Hypothalamus (tissue), 51 donors: ENCODE results near the gene FERMT3.

Experiments
- DNase-seq, 51 donors: peaks; one replicate each; lab custom pipeline; 2025; lab: John Stamatoyannopoulos, UW

FERMT3 gene

DNA sequence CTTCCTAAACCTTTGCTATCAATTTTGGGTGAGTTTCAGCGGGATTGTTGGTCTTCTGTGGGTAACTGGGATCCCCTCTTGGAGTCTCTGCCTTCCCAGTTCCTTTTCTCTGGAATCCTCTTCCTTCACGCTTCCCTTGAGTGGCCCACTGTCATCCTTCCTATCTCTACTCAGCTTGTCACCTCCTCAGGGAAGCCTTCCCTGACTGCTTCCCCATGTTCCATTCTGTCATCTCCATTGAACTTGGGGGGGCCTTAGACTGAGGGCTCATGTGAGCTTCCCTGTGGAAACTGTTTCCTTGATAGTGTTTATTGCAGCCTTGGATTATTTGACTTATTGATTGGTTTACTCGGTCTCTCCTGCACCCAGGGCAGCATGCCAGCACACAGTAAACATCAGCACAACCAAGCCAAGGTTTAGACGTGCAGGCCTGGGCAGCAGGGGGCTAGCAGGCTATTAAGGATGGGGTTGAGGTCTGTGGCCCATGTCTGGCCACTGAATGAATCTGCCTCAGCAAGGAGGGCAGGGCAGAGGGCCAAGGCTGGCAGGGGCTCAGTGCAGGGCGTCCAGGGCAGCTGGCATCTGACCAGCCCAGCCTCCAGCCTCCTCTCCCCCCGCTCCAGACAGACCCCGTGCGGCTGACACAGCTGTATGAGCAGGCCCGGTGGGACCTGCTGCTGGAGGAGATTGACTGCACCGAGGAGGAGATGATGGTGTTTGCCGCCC is 12.3 kb downstream of the FERMT3 start:
- DNase-seq = no peak

GRCh38 chr11:64219354-64219684 is 12.8 kb downstream of the FERMT3 start:
- no peak for DNase-seq

DNA sequence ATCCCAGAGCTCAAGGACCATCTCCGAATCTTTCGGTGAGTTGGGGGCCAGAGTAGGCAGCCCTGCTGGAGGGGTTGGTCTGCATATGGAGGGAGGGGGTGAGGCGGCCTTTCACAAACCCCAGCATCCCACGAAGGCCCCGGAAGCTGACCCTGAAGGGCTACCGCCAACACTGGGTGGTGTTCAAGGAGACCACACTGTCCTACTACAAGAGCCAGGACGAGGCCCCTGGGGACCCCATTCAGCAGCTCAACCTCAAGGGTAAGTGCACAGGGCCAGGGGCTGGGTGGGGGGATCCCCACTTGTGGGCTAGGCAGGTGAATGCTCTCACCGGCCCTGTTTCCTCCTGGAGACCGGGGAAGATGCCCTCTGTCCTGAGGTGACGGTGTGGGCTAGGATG is 13.2 kb downstream of the FERMT3 start:
- no peak for DNase-seq

GRCh38 chr11:64220271-64220670 is 13.8 kb downstream of the FERMT3 start:
- no peak for DNase-seq

DNA sequence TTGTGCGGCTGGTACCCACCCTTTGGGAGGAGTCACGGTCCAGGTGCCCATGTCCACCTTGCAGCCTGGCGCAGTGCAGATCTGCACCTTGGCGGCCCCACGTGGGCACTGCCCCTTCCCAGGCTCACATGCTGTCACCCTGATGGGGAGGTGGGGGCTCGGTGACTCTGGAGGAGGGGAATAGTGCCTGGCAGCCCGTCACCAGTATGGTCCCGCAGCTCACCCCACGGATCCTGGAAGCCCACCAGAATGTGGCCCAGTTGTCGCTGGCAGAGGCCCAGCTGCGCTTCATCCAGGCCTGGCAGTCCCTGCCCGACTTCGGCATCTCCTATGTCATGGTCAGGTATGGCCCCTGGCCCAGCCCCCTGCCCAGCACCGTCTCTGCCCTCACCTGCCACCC is 14.3 kb downstream of the FERMT3 start:
- no peak for DNase-seq

- no peak for DNase-seq
Observed at GRCh38 chr11:64222651-64223000, 16.1 kb downstream of the FERMT3 start.

DNA sequence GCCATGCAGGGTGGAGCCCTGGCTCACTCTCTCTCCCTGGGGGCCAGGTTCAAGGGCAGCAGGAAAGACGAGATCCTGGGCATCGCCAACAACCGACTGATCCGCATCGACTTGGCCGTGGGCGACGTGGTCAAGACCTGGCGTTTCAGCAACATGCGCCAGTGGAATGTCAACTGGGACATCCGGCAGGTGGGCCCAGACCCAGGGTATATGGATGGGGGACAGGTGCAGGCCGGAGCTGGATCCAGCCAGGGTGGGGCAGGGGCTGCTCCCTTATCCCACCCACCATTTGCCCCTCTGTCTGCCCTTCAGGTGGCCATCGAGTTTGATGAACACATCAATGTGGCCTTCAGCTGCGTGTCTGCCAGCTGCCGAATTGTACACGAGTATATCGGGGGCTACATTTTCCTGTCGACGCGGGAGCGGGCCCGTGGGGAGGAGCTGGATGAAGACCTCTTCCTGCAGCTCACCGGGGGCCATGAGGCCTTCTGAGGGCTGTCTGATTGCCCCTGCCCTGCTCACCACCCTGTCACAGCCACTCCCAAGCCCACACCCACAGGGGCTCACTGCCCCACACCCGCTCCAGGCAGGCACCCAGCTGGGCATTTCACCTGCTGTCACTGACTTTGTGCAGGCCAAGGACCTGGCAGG is 16.6 kb downstream of the FERMT3 start:
- DNase-seq = no peak

- DNase-seq = no peak
Observed at GRCh38 chr11:64224151-64224890, 17.8 kb downstream of the FERMT3 start.

GRCh38 chr11:64224891-64225607 is 18.5 kb downstream of the FERMT3 start:
- DNase-seq = no peak

- peak; percentile 57 to 94 (median 85) for DNase-seq
Observed at GRCh38 chr11:64225608-64226506, 19.3 kb downstream of the FERMT3 start, which contains the start of the genes NUDT22 and TRPT1. Gene NUDT22, plus strand, starts transcription at chr11:64226274. Its CDS starts 379 bp downstream, at chr11:64226653. Gene TRPT1, minus strand, starts transcription at chr11:64226186. Its CDS starts 326 bp downstream, at chr11:64225860.

GRCh38 chr11:64226507-64227051 is 20.1 kb downstream of the FERMT3 start:
- peak in 19 of 51 donors; percentile 25 to 64 (median 43) for DNase-seq

DNA sequence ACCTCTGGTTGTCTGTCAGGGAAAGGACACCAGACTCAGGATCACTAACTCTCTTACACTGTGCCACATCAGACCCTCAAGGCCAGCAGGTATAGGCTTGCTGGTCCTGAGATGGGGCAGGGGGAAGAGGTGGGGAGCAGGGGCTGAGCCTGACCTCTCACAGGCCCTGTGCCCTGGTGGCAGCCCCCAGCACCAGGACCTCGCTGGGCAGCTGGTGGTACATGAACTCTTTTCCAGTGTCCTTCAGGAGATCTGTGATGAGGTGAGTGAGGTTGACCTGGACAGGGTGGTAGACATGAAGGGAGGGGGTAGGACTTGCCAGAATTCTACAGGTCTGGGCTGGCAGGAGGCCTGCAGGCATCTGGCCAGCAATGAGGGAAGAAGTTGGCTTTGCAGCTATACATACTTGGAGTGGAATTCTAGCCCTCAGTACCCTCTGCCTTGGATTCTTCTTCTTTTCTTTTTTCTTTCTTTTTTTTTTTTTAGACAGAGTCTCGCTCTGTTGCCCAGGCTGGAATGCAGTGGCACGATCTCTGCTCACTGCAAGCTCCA is 21.0 kb downstream of the FERMT3 start:
- no peak for DNase-seq

GRCh38 chr11:64229090-64229743 is 22.7 kb downstream of the FERMT3 start:
- no peak for DNase-seq

- no peak for DNase-seq
Observed at GRCh38 chr11:64229744-64230170, 23.2 kb downstream of the FERMT3 start.

DNA sequence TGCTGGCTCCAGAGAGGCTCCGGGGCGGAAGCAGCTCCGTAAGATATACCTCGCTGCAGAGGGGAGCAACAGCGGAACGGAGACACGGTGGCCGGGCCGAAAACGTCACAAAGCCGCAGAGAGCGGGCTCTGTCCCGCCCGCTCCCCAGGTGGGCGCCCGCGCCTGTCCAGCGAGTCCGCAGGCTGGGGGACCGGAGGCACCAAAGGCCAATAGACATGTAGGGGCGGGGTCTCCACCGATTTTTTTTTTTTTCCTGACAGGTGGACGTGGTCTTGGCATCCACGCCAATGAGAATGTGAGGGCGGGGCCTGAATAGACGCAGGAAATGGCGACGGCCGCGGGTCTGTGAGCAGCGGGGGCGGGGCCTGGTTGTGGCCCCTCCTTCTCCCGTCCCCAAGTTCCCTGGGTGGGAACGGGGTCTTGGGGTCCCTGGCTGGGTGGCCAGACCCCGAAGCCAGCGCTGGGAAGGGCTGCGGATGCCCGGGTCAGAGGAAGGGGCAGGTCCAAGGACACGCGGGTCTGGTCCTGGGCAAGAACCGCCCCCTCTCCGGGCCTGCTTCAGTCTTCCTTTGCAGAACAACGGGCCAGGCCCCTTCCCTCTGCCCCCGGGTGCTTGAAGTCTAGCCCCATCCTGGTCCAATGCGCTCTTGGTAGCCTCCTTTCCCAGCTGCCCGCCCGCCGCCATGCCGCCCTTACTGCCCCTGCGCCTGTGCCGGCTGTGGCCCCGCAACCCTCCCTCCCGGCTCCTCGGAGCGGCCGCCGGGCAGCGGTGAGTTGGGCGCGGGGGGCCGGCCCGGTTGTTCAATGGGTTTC is 23.9 kb downstream of the FERMT3 start, which contains the start of gene DNAJC4:
Gene DNAJC4, plus strand, starts transcription at position 378 of the 814 bp plus-strand sequence. Its CDS starts 307 bp downstream, at position 685.
- peak; percentile 31 to 94 (median 82) for DNase-seq

DNA sequence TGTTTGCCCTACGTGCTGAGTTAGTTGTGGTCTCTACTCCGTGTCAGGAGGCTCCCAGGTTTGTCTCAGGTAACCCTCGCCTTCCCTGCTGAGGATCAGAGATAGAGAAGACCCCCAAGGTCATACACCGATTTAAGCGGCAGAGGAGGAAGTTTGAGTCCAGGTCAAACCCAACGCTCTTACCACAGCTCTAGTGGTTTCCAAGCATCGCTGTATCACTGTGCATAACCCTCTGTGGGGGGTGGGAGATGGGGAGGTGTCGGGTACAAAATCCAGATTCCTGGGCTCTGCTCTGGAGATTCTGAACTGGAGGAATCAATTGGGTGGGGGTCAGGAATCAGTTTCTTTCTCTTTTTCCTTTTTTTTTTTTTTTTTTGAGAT is 24.5 kb downstream of the FERMT3 start:
- no peak for DNase-seq

- DNase-seq = no peak
Observed at GRCh38 chr11:64231546-64231945, 25.0 kb downstream of the FERMT3 start.
